Activated naive CD4-positive, alpha-beta T cell treated with anti-CD3 and anti-CD28 coated beads, Interleukin-2, amount 50 U/mL, for 72 hours (primary cell): ENCODE results near the gene PPM1D. TPM values are rescaled to one million over a fixed set of nuclear protein-coding genes. Genes with fewer than 3 reads are reported as not detected.
"Not testable (repeated sequence)": the region's sequence is repeated elsewhere in the genome, so short reads cannot be mapped to it uniquely, and the experiment has no call there.

ENCODE experiments used
- ATAC-seq, 2 donors: fragments of 150-1000 bp; cut with Tn5 transposase; 2 replicates each; pipeline ENCODE4 v1.10.0; 2021; ENCODE audit warnings: mild to moderate bottlenecking in 2 of 2, moderate library complexity in 2 of 2
- DNase-seq, 2 donors: peaks; one replicate each; pipeline ENCODE4 v3.0.0; 2021 to 2022; ENCODE audit warnings: low spot score in 2 of 2
- H3K27ac Mint-ChIP-seq, 2 donors: one replicate each; pipeline ENCODE4 v1.8.0; 2022; ENCODE audit warnings: mild to moderate bottlenecking in 2 of 2, mixed read lengths in 2 of 2
- H3K36me3 Mint-ChIP-seq, 2 donors: one replicate each; pipeline ENCODE4 v1.8.0; 2022; ENCODE audit warnings: mixed read lengths in 2 of 2
- H3K9me3 Mint-ChIP-seq, 2 donors: one replicate each; pipeline ENCODE4 v1.8.0; 2022; ENCODE audit warnings: mixed read lengths in 2 of 2
- total RNA-seq, 2 donors: library from RNA; stranded (reverse); gene quantifications; one replicate each; pipeline ENCODE4 v1.2.3, GENCODE V29; 2022

Gene PPM1D
- total RNA-seq, 2 donors from 2014 or later = 10.7 to 24.6 TPM

DNA sequence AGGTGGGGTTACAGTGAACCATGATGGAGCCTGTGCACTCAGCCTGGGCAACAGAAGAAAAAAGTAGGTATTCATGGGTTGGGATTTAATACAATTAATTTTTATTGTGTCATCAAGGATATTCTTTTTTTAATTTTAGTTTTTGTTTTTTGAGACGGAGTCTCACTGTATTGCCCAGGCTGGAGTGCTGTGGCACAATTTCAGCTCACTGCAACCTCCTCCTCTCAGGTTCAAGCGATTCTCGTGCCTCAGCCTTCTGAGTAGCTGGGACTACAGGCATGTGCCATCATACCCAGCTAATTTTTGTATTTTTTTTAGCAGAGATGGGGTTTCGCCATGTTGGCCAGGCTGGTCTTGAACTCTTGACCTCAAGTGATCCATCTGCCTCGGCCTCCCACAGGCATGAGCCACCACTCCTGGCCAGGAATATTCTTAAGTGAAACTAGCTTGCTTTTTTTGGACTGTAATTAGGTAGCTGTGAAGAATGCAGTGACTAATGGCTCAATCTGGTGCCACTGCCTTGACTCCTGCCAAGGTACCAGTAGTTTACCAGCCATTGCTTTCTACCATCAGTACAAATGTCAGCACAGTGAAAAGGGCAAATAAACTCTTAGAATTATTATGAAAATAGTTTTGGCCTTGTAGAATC lies 4.8 kb downstream of the PPM1D start:
- Mint-ChIP-seq H3K36me3 (peaks cover 6 to 21% of the 10 kb centered on the region in 2 donors), H3K9me3 (no peaks in the 10 kb centered on the region), H3K27ac (no peak overlapping the region)
- DNase-seq = no peak
- no peak for ATAC-seq

DNA sequence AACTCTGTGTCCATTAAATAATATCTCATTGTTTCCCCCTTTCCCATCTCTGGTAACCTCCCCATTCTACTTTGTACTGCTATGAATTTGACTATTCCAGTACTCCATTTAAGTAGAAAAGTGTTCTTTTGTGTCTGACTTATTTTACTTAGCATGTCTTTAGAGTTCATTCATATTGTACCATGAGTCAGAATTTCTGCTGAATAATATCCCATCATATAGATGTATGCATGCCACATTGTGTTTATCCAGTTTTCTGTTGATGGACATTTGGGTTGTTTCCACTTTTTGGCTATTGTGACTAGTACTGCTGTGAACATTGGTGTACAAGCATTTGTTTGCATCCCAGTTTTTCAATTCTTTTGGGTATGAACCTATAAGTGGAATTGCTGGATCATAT lies 6.0 kb downstream of the PPM1D start:
- DNase-seq = no peak
- Mint-ChIP-seq H3K36me3 (peaks cover 6 to 12% of the 10 kb centered on the region in 2 donors), H3K9me3 (no peaks in the 10 kb centered on the region), H3K27ac (no peak overlapping the region)
- peak; percentile 28 to 65 for ATAC-seq

DNA sequence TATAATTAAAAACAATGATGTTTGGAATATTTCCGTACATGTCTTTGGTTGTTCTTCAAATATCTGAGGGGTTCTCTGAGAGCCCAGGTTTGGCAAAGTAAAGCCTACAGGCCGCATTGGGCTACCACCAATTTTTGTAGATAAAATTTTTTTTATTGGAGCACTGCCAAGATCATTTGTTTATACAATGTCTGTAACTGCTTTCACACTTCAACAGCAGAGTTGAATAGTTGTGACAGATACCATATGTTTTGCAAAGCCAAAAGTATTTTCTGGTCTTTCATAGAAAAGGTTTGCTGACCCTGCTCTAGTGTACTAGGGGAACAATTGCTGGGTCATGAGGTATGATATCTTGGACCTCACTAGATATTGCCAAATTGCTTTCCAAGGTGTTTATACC lies 10.5 kb downstream of the PPM1D start:
- Mint-ChIP-seq H3K27ac (no peak overlapping the region), H3K36me3 (no peaks in the 10 kb centered on the region), H3K9me3 (no peaks in the 10 kb centered on the region)
- ATAC-seq = no peak
- no peak for DNase-seq

- not testable (repeated sequence) for DNase-seq, ATAC-seq, H3K27ac Mint-ChIP-seq, H3K36me3 Mint-ChIP-seq, H3K9me3 Mint-ChIP-seq
Measured at GRCh38 chr17:60611321-60611720, 11.3 kb downstream of the PPM1D start.

DNA sequence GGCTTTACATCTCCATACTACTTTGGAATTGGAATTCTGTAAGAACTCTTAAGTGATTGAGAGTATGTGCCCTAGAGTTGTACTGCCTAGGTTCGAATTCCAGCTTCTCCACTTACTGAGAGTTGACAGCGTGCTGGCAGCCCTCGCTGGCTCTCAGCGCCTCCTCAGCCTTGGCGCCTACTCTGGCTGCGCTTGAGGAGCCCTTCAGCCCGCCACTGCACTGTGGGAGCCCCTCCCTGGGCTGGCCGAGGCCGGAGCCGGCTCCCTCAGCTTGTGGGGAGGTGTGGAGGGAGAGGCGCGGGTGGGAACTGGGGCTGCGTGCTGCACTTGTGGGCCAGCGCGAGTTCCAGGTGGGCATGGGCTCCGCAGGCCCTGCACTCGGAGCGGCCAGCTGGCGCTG lies 13.3 kb downstream of the PPM1D start:
- ATAC-seq (no peak), DNase-seq (no peak)
- Mint-ChIP-seq H3K36me3 (no peaks in the 10 kb centered on the region), H3K9me3 (no peaks in the 10 kb centered on the region), H3K27ac (no peak overlapping the region)

DNA sequence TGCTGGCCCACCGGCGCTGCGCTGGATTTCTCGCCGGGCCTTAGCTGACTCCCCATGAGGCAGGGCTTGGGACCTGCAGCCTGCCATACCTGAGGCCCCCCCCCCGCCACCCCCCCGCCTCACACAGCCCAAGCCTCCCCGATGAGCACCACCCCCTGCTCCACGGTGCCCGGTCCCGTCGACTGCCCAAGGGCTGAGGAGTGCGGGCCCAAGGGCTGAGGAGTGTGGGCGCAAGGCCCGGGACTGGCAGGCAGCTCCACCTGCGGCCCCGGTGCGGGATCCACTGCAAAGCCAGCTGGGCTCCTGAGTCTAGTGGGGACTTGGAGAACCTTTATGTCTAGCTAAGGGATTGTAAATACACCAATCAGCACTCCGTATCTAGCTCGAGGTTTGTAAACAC lies 13.8 kb downstream of the PPM1D start:
- not testable (repeated sequence) for H3K9me3 Mint-ChIP-seq, ATAC-seq, H3K36me3 Mint-ChIP-seq

DNA sequence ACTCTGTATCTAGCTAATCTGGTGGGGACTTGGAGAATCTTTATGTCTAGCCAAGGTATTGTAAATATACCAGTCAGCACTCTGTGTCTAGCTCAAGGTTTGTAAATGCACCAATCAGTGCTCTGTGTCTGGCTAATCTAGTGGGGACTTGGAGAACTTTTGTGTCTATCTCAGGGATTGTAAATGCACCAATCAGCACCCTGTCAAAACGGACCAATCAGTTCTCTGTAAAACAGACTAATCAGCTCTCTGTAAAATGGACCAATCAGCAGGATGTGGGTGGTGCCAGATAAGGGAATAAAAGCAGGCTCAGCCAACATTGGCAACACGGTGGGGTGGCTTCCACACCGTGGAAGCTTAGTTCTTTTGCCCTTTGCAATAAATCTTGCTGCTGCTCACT lies 14.3 kb downstream of the PPM1D start:
- not testable (repeated sequence) for ATAC-seq, H3K27ac Mint-ChIP-seq, DNase-seq, H3K9me3 Mint-ChIP-seq, H3K36me3 Mint-ChIP-seq

More for the DNA sequence above, 13.8 kb downstream of the PPM1D start:
- not testable (repeated sequence) for DNase-seq, H3K27ac Mint-ChIP-seq

DNA sequence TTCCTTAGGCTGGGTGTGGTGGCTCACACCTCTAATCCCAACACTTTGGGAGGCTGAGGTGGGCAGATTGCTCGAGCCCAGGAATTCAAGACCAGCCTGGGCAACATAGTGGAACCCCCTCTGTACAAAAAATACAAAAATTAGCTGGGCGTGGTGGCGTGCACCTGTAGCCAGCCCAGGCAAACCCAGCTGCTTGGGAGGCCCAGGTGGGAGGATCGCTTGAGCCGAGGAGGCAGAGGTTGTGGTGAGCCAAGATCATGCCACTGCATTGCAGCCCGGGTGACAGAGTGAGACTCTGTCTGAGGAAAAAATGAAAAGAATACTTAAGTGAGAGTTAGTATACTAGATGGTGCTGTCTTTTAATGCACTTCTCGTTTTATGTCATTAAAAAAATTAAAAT lies 15.1 kb downstream of the PPM1D start:
- Mint-ChIP-seq H3K36me3 (no peaks in the 10 kb centered on the region), H3K9me3 (no peaks in the 10 kb centered on the region), H3K27ac (no peak overlapping the region)
- DNase-seq (no peak), ATAC-seq (no peak)

- Mint-ChIP-seq H3K36me3 (no peaks in the 10 kb centered on the region), H3K27ac (no peak overlapping the region), H3K9me3 (no peaks in the 10 kb centered on the region)
- ATAC-seq (no peak), DNase-seq (no peak)
Measured at GRCh38 chr17:60615840-60616239, 15.8 kb downstream of the PPM1D start.

DNA sequence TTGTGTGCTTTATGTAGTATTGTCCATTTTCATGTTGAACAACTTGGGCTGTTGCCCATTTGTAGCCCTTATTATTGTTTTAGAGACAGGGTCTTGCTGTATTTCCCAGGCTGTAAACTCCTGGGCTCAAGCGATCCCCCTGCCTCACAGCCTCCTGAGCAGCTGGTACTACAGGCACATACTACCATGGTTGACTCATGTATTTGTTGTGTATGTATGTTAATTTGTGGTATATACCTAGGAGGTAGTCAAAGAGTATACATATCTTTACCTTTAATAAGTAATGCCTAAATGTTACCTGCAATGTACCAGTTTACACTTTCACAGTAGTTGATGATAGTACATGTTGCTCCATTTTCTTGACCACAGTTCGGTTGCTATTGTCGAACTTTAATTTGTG lies 18.1 kb downstream of the PPM1D start:
- Mint-ChIP-seq H3K27ac (no peak overlapping the region), H3K9me3 (no peaks in the 10 kb centered on the region), H3K36me3 (no peaks in the 10 kb centered on the region)
- DNase-seq (no peak), ATAC-seq (no peak)

- no peak for ATAC-seq
- H3K9me3 Mint-ChIP-seq = no peaks in the 10 kb centered on the region
- H3K27ac Mint-ChIP-seq = no peak overlapping the region
- no peak for DNase-seq
- H3K36me3 Mint-ChIP-seq = no peaks in the 10 kb centered on the region
Measured at GRCh38 chr17:60618854-60619526, 19.0 kb downstream of the PPM1D start.

DNA sequence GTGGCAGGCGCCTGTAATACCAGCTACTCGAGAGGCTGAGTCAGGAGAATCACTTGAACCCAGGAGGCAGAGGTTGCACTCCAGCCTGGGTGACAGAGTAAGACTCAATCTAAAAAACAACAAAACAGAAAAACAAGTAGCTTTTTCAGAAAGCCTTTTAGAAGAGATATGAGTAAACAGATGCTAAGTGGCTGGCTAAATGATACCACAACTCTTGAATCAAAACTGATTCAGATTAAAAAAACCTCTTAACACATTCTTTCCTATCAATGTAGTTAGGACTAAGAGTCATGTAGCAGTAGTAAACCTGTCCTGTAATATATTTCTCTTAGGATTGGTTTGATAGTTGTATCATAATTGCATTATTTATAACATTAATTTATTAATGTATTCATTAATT lies 23.0 kb downstream of the PPM1D start:
- Mint-ChIP-seq H3K9me3 (no peaks in the 10 kb centered on the region), H3K36me3 (no peaks in the 10 kb centered on the region), H3K27ac (peak overlapping the region in 1 of 2 donors; percentile 50)
- DNase-seq = no peak
- peak in 1 of 2 donors; percentile 47 for ATAC-seq

DNA sequence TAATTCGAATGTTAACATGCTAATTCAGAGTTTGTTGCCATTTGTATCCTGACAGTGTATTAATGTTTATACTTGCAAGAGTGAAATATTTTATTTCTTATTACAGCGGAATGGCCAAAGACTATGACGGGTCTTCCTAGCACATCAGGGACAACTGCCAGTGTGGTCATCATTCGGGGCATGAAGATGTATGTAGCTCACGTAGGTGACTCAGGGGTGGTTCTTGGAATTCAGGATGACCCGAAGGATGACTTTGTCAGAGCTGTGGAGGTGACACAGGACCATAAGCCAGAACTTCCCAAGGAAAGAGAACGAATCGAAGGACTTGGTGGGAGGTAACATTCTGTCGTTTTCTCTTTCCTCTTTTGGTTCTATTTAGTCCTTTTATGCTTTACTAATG lies 23.4 kb downstream of the PPM1D start:
- DNase-seq (no peak), ATAC-seq (no peak)
- Mint-ChIP-seq H3K27ac (no peak overlapping the region), H3K36me3 (no peaks in the 10 kb centered on the region), H3K9me3 (no peaks in the 10 kb centered on the region)

GRCh38 chr17:60627124-60627523 lies 27.1 kb downstream of the PPM1D start:
- H3K36me3 Mint-ChIP-seq = no peaks in the 10 kb centered on the region
- DNase-seq = no peak
- no peak for ATAC-seq
- no peak overlapping the region for H3K27ac Mint-ChIP-seq
- no peaks in the 10 kb centered on the region for H3K9me3 Mint-ChIP-seq

GRCh38 chr17:60628252-60628889 lies 28.4 kb downstream of the PPM1D start:
- ATAC-seq = no peak
- Mint-ChIP-seq H3K36me3 (no peaks in the 10 kb centered on the region), H3K9me3 (no peaks in the 10 kb centered on the region), H3K27ac (no peak overlapping the region)
- no peak for DNase-seq

DNA sequence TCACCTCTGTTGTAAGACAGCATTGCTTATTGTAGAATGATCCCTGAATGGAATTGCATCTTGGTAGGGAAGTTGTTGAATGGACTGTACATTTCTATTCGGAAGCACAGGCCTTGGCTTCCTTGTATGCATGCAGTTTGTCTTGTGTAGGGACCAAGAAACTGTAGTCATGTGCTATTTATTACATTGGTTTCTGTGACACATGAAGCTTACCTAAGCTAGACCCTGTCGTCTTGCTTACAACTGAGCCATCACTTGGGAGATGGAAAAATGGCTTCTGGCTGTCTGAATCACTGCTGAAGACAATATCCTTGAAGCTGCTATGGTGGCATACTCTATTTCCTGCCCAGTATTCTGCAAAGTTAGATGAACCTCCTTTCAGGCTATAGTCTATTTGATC lies 29.1 kb downstream of the PPM1D start:
- no peak overlapping the region for H3K27ac Mint-ChIP-seq
- H3K36me3 Mint-ChIP-seq = no peaks in the 10 kb centered on the region
- no peaks in the 10 kb centered on the region for H3K9me3 Mint-ChIP-seq
- ATAC-seq (no peak), DNase-seq (no peak)

- DNase-seq (no peak), ATAC-seq (no peak)
- no peaks in the 10 kb centered on the region for H3K36me3 Mint-ChIP-seq
- H3K27ac Mint-ChIP-seq = no peak overlapping the region
- H3K9me3 Mint-ChIP-seq = no peaks in the 10 kb centered on the region
Measured at GRCh38 chr17:60630352-60630751, 30.4 kb downstream of the PPM1D start.

GRCh38 chr17:60631119-60631518 lies 31.1 kb downstream of the PPM1D start:
- no peaks in the 10 kb centered on the region for H3K36me3 Mint-ChIP-seq
- DNase-seq (no peak), ATAC-seq (no peak)
- H3K27ac Mint-ChIP-seq = peak overlapping the region in 1 of 2 donors; percentile 14
- no peaks in the 10 kb centered on the region for H3K9me3 Mint-ChIP-seq
